ENCODE data around the gene INPP4A. TPM values are rescaled to one million over a fixed set of nuclear protein-coding genes. Genes with fewer than 3 reads are reported as not detected.

INPP4A gene
- total and polyA plus RNA-seq, 2 donors (not counting 3 experiments of a cell fraction or from before 2014, with no cell fraction given), result 14.9 to 28.8 TPM

- DNase-seq (ENCODE audit: low read depth, low spot score), result peak; percentile 28
- Histone ChIP-seq H3K9ac (replicated peaks; ENCODE audit: extremely low read depth, insufficient read depth, low read length) (no peak overlapping the region), H3K4me2 (ENCODE audit: insufficient read depth, low read length) (peak overlapping the region; percentile 59), H4K20me1 (replicated peaks; ENCODE audit: control insufficient read depth, extremely low read depth, insufficient read depth, low read length) (no peaks in the 10 kb centered on the region), H3K79me2 (ENCODE audit: control insufficient read depth, insufficient read depth, low read length) (peaks cover 33% of the 10 kb centered on the region), H3K36me3 (ENCODE audit: control insufficient read depth in 2 of 2, extremely low read depth in 1 of 2, insufficient read depth in 2 of 2, low read length in 2 of 2) (no peaks in the 10 kb centered on the region), H3K27ac (ENCODE audit: insufficient read depth, low read depth, low read length) (no peak overlapping the region), H3K9me1 (replicated peaks; ENCODE audit: control insufficient read depth, extremely low read depth, insufficient read depth, low read length) (no peaks in the 10 kb centered on the region), H3K4me1 (ENCODE audit: control insufficient read depth, extremely low read depth, insufficient read depth, low read length) (peaks cover 20% of the 10 kb centered on the region), H3K4me3 (replicated peaks in 1 of 3; ENCODE audit: insufficient read depth in 1 of 3, low read depth in 1 of 3, low read length in 3 of 3) (no peak overlapping the region), H3K27me3 (ENCODE audit: control insufficient read depth in 2 of 2, insufficient read depth in 2 of 2, low read length in 2 of 2) (no peaks in the 10 kb centered on the region), H3K9me3 (replicated peaks; ENCODE audit: control insufficient read depth, insufficient read depth, low read length) (no peaks in the 10 kb centered on the region), H2AFZ (ENCODE audit: low read depth, low read length) (no peak overlapping the region)
- dilution Hi-C loops (cut with MboI; ENCODE audit: extremely low pct_ligation_motif_present, low sequenced_read_pairs) (no loop called here), intact Hi-C loops (cut with micrococcal nuclease) (no loop called here)
- POLR2A ChIA-PET, result no interaction called here
- TF ChIP-seq FOS (IDR thresholded peaks at IDR 0.05; ENCODE audit: borderline replicate concordance, insufficient read depth, low read length), result no peak
- TF ChIP-seq MAX (IDR thresholded peaks at IDR 0.05; ENCODE audit: insufficient read depth, insufficient read length), result peak; percentile 48
- no TSS peak for BruUV-seq (replicated peaks)
- CTCF ChIA-PET, result interaction anchor here (0.9 to 3.8 kb wide), 5 partner anchors 18 to 104 kb away, joined by 4 to 18 read pairs (median 6); no protein-coding TSS in a partner anchor
- FAIRE-seq, result peak; percentile 75
Observed at GRCh38 chr2:98464772-98465310, 20.2 kb downstream of the INPP4A start.

GRCh38 chr2:98465456-98466226 lies 21.0 kb downstream of the INPP4A start:
- ChIA-PET CTCF (interaction anchor here (0.6 to 3.8 kb wide), 6 partner anchors 8 to 103 kb away, joined by 3 to 18 read pairs (median 6); no protein-coding TSS in a partner anchor), POLR2A (no interaction called here)
- Histone ChIP-seq H3K9me1 (replicated peaks; ENCODE audit: control insufficient read depth, extremely low read depth, insufficient read depth, low read length) (no peaks in the 10 kb centered on the region), H3K4me1 (ENCODE audit: control insufficient read depth, extremely low read depth, insufficient read depth, low read length) (peaks cover 20% of the 10 kb centered on the region), H3K9me3 (replicated peaks; ENCODE audit: control insufficient read depth, insufficient read depth, low read length) (no peaks in the 10 kb centered on the region), H2AFZ (ENCODE audit: low read depth, low read length) (peak overlapping the region; percentile 23), H3K9ac (replicated peaks; ENCODE audit: extremely low read depth, insufficient read depth, low read length) (no peak overlapping the region), H3K4me3 (replicated peaks in 1 of 3; ENCODE audit: insufficient read depth in 1 of 3, low read depth in 1 of 3, low read length in 3 of 3) (no peak overlapping the region), H3K79me2 (ENCODE audit: control insufficient read depth, insufficient read depth, low read length) (peaks cover 29% of the 10 kb centered on the region), H3K27me3 (ENCODE audit: control insufficient read depth in 2 of 2, insufficient read depth in 2 of 2, low read length in 2 of 2) (no peaks in the 10 kb centered on the region), H3K4me2 (ENCODE audit: insufficient read depth, low read length) (peak overlapping the region; percentile 59), H4K20me1 (replicated peaks; ENCODE audit: control insufficient read depth, extremely low read depth, insufficient read depth, low read length) (no peaks in the 10 kb centered on the region), H3K27ac (ENCODE audit: insufficient read depth, low read depth, low read length) (peak overlapping the region; percentile 46), H3K36me3 (ENCODE audit: control insufficient read depth in 2 of 2, extremely low read depth in 1 of 2, insufficient read depth in 2 of 2, low read length in 2 of 2) (no peaks in the 10 kb centered on the region)
- peak; percentile 87 for FAIRE-seq
- intact Hi-C loops (cut with micrococcal nuclease), result no loop called here
- peak; percentile 92 for DNase-seq (ENCODE audit: low read depth, low spot score)
- no TSS peak for BruUV-seq (replicated peaks)
- no peak for TF ChIP-seq FOS (IDR thresholded peaks at IDR 0.05; ENCODE audit: borderline replicate concordance, insufficient read depth, low read length)
- TF ChIP-seq EZH2 (IDR thresholded peaks at IDR 0.05; ENCODE audit: borderline replicate concordance, low read depth, low read length, severe bottlenecking), result no peak
- no peak for TF ChIP-seq CTCF (IDR thresholded peaks at IDR 0.05; ENCODE audit: extremely low read depth in 1 of 2, insufficient read depth in 1 of 2, low read depth in 1 of 2, low read length in 2 of 2)
- TF ChIP-seq MAX (IDR thresholded peaks at IDR 0.05; ENCODE audit: insufficient read depth, insufficient read length), result no peak
- TF ChIP-seq POLR2A (IDR thresholded peaks at IDR 0.05; ENCODE audit: low read depth, low read length), result no peak
- TF ChIP-seq JUN (IDR thresholded peaks at IDR 0.05; ENCODE audit: borderline replicate concordance, insufficient read depth, insufficient read length, low read depth), result no peak
- TF ChIP-seq POLR2AphosphoS5 (IDR thresholded peaks at IDR 0.05; ENCODE audit: insufficient read depth, low read depth, low read length), result peak; percentile 41
- dilution Hi-C loops (cut with MboI; ENCODE audit: extremely low pct_ligation_motif_present, low sequenced_read_pairs), result no loop called here

Measured in endothelial cell of umbilical vein (primary cell).